ENCODE measurements around the gene SEMA4D. TPM values are rescaled to one million over a fixed set of nuclear protein-coding genes. Genes with fewer than 3 reads are reported as not detected.
A peak's percentile ranks its signal among the peaks of the same experiment; 100 is the strongest.

SEMA4D gene
- total RNA-seq, 1 donor from 2014 or later: 79.7 TPM

DNA sequence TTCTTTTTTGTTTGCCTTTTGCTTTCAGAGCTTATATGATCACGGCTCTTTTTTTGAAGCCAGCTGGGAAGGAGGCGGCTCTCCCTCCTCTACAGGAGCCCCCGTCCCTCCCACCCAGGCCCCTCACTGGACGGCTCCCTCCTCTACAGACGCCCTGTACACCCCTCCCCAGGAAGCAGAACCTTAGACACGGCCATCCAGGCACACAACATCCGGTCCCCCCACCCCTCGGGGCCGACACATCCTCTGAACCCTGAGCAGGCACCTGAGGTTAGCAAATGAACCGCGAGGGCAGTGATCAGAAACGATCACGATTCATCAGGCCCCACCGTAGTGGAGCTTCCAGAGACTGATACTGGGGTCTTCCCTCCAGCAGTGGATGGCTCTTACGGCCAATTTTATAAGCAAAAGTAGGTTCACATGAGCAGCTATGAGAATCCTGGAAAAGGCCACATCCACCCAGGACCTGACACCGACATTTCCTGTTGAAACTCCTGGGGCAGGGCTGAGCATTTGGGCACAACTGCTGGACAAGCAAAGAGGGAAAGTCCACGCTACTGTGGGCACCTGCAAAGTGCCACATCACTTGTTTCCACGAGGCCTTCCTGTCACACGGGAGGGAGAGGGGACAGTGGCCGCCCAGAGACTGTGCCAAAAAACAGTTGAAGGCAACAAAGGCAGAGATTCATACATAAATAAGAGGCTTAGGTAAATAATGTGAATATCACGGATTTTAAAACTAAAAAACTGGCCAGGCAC, 78.9 kb downstream of the SEMA4D start:
- peaks cover 24% of the 10 kb centered on the region for H3K36me3 Mint-ChIP-seq (ENCODE audit: low read depth)
- CTCF ChIA-PET: interaction anchor here (1.0 to 2.2 kb wide), 4 partner anchors 9 to 130 kb away, joined by 4 to 7 read pairs (median 6); no protein-coding TSS in a partner anchor
- no peaks in the 10 kb centered on the region for H3K9me3 Mint-ChIP-seq
- H3K27me3 Mint-ChIP-seq: no peaks in the 10 kb centered on the region
- H3K4me3 Mint-ChIP-seq: peak overlapping the region; percentile 84
- DNase-seq (peak; percentile 53), ATAC-seq (ENCODE audit: low read depth) (peak; percentile 83)
- TF ChIP-seq, protein P1, sequence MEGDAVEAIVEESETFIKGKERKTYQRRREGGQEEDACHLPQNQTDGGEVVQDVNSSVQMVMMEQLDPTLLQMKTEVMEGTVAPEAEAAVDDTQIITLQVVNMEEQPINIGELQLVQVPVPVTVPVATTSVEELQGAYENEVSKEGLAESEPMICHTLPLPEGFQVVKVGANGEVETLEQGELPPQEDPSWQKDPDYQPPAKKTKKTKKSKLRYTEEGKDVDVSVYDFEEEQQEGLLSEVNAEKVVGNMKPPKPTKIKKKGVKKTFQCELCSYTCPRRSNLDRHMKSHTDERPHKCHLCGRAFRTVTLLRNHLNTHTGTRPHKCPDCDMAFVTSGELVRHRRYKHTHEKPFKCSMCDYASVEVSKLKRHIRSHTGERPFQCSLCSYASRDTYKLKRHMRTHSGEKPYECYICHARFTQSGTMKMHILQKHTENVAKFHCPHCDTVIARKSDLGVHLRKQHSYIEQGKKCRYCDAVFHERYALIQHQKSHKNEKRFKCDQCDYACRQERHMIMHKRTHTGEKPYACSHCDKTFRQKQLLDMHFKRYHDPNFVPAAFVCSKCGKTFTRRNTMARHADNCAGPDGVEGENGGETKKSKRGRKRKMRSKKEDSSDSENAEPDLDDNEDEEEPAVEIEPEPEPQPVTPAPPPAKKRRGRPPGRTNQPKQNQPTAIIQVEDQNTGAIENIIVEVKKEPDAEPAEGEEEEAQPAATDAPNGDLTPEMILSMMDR (IDR thresholded peaks at IDR 0.05): no peak
- POLR2A ChIA-PET: interaction anchor here (0.6 to 2.5 kb wide), 11 partner anchors 9 to 123 kb away, joined by 3 to 15 read pairs (median 4); partner anchors contain the start of gene SECISBP2
- peak overlapping the region; percentile 94 for H3K27ac Mint-ChIP-seq
- peaks cover 73% of the 10 kb centered on the region for H3K4me1 Mint-ChIP-seq
- intact Hi-C loops (cut with micrococcal nuclease): loop anchor here (1.0 kb wide), 3 partner anchors 7 to 19 kb away; no protein-coding TSS in a partner anchor

DNA sequence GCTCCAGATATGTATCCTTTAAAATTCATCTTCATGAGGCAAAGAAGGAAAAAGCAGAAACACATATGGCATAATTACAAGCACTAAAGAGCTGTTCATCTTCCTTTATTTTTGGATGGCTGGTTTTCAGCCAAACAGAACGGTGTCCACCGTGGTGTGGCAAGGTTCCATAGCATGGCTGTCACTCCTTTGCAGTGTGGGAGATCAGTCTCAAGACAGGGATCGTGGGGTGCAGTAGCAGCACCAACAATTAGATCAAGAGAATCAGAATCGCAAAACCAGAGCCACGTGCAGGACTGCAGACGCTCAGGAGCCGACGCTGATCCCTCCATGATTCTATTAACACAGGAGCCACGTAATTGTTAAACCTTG, 79.5 kb downstream of the SEMA4D start:
- TF ChIP-seq, protein P1 (IDR thresholded peaks at IDR 0.05): no peak
- intact Hi-C loops (cut with micrococcal nuclease): loop anchor here (1.0 kb wide), 3 partner anchors 8 to 18 kb away; no protein-coding TSS in a partner anchor
- no peak for ATAC-seq (ENCODE audit: low read depth)
- DNase-seq: no peak
- Mint-ChIP-seq H3K4me3 (peak overlapping the region; percentile 84), H3K9me3 (no peaks in the 10 kb centered on the region), H3K36me3 (ENCODE audit: low read depth) (peaks cover 29% of the 10 kb centered on the region), H3K4me1 (peaks cover 70% of the 10 kb centered on the region), H3K27me3 (no peaks in the 10 kb centered on the region), H3K27ac (peak overlapping the region; percentile 94)
- ChIA-PET CTCF (interaction anchor here (0.6 to 2.2 kb wide), 7 partner anchors 8 to 157 kb away, joined by 3 to 7 read pairs (median 5); no protein-coding TSS in a partner anchor), POLR2A (interaction anchor here (0.6 to 2.5 kb wide), 10 partner anchors 10 to 123 kb away, joined by 3 to 15 read pairs (median 4); partner anchors contain the start of gene SECISBP2)

DNA sequence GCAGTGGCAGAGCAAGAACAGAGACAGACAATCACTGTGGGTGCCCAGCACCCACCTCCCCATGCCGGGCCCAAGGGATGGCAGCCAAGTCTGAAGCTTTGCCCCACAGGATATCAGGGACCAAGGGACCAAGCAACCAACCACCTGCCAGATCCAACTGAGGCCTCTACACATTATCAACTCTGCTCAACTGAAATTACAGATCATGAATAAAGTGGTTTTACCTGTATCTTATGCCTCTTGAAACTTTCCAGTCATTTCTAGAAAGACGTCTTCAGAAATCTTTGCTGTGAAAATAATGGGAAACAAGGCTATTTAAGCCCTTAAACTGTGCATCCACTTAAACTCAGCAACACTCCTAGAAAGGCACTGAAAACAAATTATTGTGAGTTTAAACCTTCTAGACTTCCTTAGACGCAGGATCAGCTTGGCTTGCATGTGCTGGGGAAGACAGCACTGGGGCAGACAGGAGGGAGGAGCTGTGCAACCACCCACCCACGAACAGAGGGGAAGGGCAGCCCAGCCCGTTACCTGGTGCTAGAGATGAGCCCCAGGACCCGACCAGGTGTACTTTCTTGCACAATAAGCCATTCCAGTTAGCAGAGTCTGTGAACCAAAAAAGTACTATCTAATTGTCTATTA, 80.0 kb downstream of the SEMA4D start:
- no peak for DNase-seq
- no peaks in the 10 kb centered on the region for H3K9me3 Mint-ChIP-seq
- intact Hi-C loops (cut with micrococcal nuclease): loop anchor here (1.0 kb wide), 3 partner anchors 8 to 18 kb away; no protein-coding TSS in a partner anchor

DNA sequence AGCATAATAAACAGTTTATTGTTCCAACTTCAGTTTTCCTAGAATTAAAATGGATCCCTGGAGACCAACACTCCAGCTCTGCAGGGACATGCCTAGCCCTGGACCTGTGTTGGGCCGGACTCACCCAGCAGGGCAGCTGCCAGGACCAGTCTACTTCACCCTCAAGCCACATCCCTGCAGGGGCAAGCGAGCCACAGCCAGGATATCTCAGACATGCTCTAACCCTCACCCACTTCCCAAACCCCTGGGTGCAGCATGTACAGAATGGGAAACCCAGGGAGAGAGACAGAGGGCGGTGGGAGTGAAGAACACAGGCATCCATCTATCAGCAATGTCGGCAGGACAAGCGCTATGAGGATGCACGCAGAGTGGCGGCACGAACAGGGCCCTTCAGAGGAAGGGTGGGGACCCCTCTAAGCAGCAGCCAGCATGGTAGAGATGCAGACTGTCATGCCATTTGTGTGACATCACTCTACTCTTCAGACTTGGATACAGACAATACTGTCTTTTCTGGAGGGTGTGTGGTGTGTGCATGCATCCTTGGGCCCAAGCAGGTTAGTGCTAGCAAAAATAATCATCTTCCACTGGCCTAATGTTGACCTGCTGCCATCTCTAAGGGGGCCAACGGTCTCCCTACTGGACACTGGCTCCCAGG, 83.1 kb downstream of the SEMA4D start:
- TF ChIP-seq, protein P1 (IDR thresholded peaks at IDR 0.05): no peak
- Mint-ChIP-seq H3K36me3 (ENCODE audit: low read depth) (peaks cover 39% of the 10 kb centered on the region), H3K4me3 (no peak overlapping the region), H3K4me1 (peaks cover 59% of the 10 kb centered on the region), H3K27me3 (no peaks in the 10 kb centered on the region), H3K27ac (no peak overlapping the region), H3K9me3 (no peaks in the 10 kb centered on the region)
- ATAC-seq (ENCODE audit: low read depth) (no peak), DNase-seq (no peak)
- ChIA-PET CTCF (no interaction called here), POLR2A (interaction anchor here (0.8 kb wide), 1 partner anchor 11 kb away, joined by 4 read pairs; no protein-coding TSS in a partner anchor)
- intact Hi-C loops (cut with micrococcal nuclease): no loop called here

More for the DNA sequence above, 80.0 kb downstream of the SEMA4D start:
- TF ChIP-seq, protein P1 (IDR thresholded peaks at IDR 0.05): no peak
- Mint-ChIP-seq H3K27me3 (no peaks in the 10 kb centered on the region), H3K27ac (peak overlapping the region; percentile 94), H3K36me3 (ENCODE audit: low read depth) (peaks cover 31% of the 10 kb centered on the region), H3K4me3 (peak overlapping the region; percentile 84), H3K4me1 (peaks cover 70% of the 10 kb centered on the region)
- peak; percentile 53 for ATAC-seq (ENCODE audit: low read depth)
- ChIA-PET POLR2A (interaction anchor here (0.8 to 2.5 kb wide), 9 partner anchors 9 to 124 kb away, joined by 3 to 15 read pairs (median 4); partner anchors contain the start of gene SECISBP2), CTCF (interaction anchor here (0.6 to 2.2 kb wide), 7 partner anchors 8 to 158 kb away, joined by 3 to 7 read pairs (median 5); no protein-coding TSS in a partner anchor)

Data from activated B cell treated with CpG ODN at 0.5 μM for 24 hours (primary cell).